ENCODE measurements around the gene FAXDC2. TPM values are rescaled to one million over a fixed set of nuclear protein-coding genes. Genes with fewer than 3 reads are reported as not detected.

FAXDC2 gene, protein sequence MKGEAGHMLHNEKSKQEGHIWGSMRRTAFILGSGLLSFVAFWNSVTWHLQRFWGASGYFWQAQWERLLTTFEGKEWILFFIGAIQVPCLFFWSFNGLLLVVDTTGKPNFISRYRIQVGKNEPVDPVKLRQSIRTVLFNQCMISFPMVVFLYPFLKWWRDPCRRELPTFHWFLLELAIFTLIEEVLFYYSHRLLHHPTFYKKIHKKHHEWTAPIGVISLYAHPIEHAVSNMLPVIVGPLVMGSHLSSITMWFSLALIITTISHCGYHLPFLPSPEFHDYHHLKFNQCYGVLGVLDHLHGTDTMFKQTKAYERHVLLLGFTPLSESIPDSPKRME
- 14.8 and 15.5 TPM in 2 replicates for total RNA-seq

GRCh38 chr5:154850255-154851062, at the start of gene FAXDC2:
TSS of gene FAXDC2 (minus strand) at chr5:154850603. CDS start at chr5:154838178, 12,425 bp downstream.

GRCh38 chr5:154858297-154858971, 8.0 kb upstream of the FAXDC2 start, which contains the start of gene CNOT8:
TSS of gene CNOT8 (plus strand) at chr5:154858627. CDS start at chr5:154863279, 4,652 bp downstream.

Other genes with a start within 250 kb of the FAXDC2 start
- gene LARP1, start 95.2 kb downstream of the FAXDC2 start, total RNA-seq, result 31.1 and 32.1 TPM in 2 replicates
- gene CNOT8, start 8.0 kb upstream of the FAXDC2 start, total RNA-seq, result 90.7 and 104 TPM in 2 replicates
- 9.4 and 16.7 TPM in 2 replicates for gene GEMIN5, start 87.6 kb upstream of the FAXDC2 start, total RNA-seq
- 21.2 and 23.1 TPM in 2 replicates for gene MRPL22, start 90.5 kb upstream of the FAXDC2 start, total RNA-seq
- gene KIF4B, start 163.2 kb upstream of the FAXDC2 start, total RNA-seq, result 0.33 and 0.69 TPM in 2 replicates

All from dermis lymphatic vessel endothelial cell (primary cell).